HepG2 (cell line): Measurements from ENCODE around the gene USP7. TPM values are rescaled to one million over a fixed set of nuclear protein-coding genes. Genes with fewer than 3 reads are reported as not detected.

Experiments used
- ARHGAP35 ChIP-seq: sonication (generic); formaldehyde crosslinking; IDR thresholded peaks from 2 replicates; pipeline ENCODE4 v1.9.0; 2022; ENCODE audit warnings: mild to moderate bottlenecking, inconsistent platforms, moderate library complexity, missing genetic modification reagents, borderline replicate concordance
- CBX2 ChIP-seq, 2 experiments: fragments of 200-600 bp in 1 of 2; sonication (generic); formaldehyde crosslinking in 1 of 2; IDR thresholded peaks; 2 replicates each; pipeline versions ENCODE4 v1.7.0 to v1.8.1; 2018 to 2022; ENCODE audit warnings: low read depth in 2 of 2, low read length in 1 of 2, mild to moderate bottlenecking in 1 of 2, missing genetic modification reagents in 1 of 2
- CCAR2 ChIP-seq: fragments of 200-400 bp; formaldehyde crosslinking; optimal IDR thresholded peaks from 2 replicates; pipeline ENCODE3; 2018; ENCODE audit warnings: low read depth, mild to moderate bottlenecking, low read length, moderate library complexity
- CENPT ChIP-seq: sonication (generic); formaldehyde crosslinking; IDR thresholded peaks from 2 replicates; pipeline ENCODE4 v1.8.0; 2022; ENCODE audit warnings: low read depth, mild to moderate bottlenecking, moderate library complexity, missing genetic modification reagents
- FOXJ3 ChIP-seq: sonication (generic); formaldehyde crosslinking; IDR thresholded peaks from 2 replicates; pipeline ENCODE4 v1.4.0; 2020; ENCODE audit warnings: missing genetic modification reagents, mild to moderate bottlenecking, borderline replicate concordance
- HOXA5 ChIP-seq: sonication (generic); formaldehyde crosslinking; IDR thresholded peaks from 2 replicates; pipeline ENCODE4 v1.4.0; 2020; ENCODE audit warnings: missing genetic modification reagents
- ISX ChIP-seq: sonication (generic); formaldehyde crosslinking; conservative IDR thresholded peaks from 2 replicates; pipeline ENCODE4 v1.5.0; 2020; ENCODE audit warnings: missing genetic modification reagents
- KAT7 ChIP-seq: IDR thresholded peaks from 2 replicates; pipeline ENCODE4 v1.6.1; 2018; ENCODE audit warnings: borderline replicate concordance, missing compliant biosample characterization
- NFE2L1 ChIP-seq: sonication (generic); formaldehyde crosslinking; IDR thresholded peaks from 2 replicates; pipeline ENCODE4 v1.4.0; 2020; ENCODE audit warnings: missing genetic modification reagents, mild to moderate bottlenecking, borderline replicate concordance
- NR2C2 ChIP-seq: sonication (generic); formaldehyde crosslinking; IDR thresholded peaks from 2 replicates; pipeline ENCODE4 v1.4.0; 2020; ENCODE audit warnings: missing genetic modification reagents, mild to moderate bottlenecking, moderate library complexity, borderline replicate concordance
- PLRG1 ChIP-seq: fragments of 450-650 bp; conservative IDR thresholded peaks from 2 replicates; pipeline ENCODE4 v1.6.1; 2016
- SP5 ChIP-seq: IDR thresholded peaks from 2 replicates; pipeline ENCODE4 v1.6.1; 2016; ENCODE audit warnings: low read depth, borderline replicate concordance
- TMF1 ChIP-seq: sonication (generic); formaldehyde crosslinking; IDR thresholded peaks from 2 replicates; pipeline ENCODE4 v1.8.1; 2022; ENCODE audit warnings: low read depth, missing genetic modification reagents
- WIZ ChIP-seq: sonication (generic); formaldehyde crosslinking; IDR thresholded peaks from 2 replicates; pipeline ENCODE4 v1.5.1; 2020; ENCODE audit warnings: mild to moderate bottlenecking, missing genetic modification reagents
- ZMAT3 ChIP-seq: sonication (generic); formaldehyde crosslinking; conservative IDR thresholded peaks from 2 replicates; pipeline ENCODE4 v1.7.0; 2021; ENCODE audit warnings: missing genetic modification reagents
- ZNF276 ChIP-seq: sonication (generic); formaldehyde crosslinking; IDR thresholded peaks from 2 replicates; pipeline ENCODE4 v1.4.0; 2020; ENCODE audit warnings: mild to moderate bottlenecking, low read depth, missing genetic modification reagents
- ZNF484 ChIP-seq: sonication (generic); formaldehyde crosslinking; IDR thresholded peaks from 2 replicates; pipeline ENCODE4 v1.5.1; 2020; ENCODE audit warnings: mild to moderate bottlenecking, low read depth, missing genetic modification reagents, borderline replicate concordance
- ZNF546 ChIP-seq: sonication (generic); formaldehyde crosslinking; conservative IDR thresholded peaks from 2 replicates; pipeline ENCODE4 v1.8.1; 2023; ENCODE audit warnings: mild to moderate bottlenecking, missing genetic modification reagents
- ZNF605 ChIP-seq: sonication (generic); formaldehyde crosslinking; IDR thresholded peaks from 2 replicates; pipeline ENCODE4 v1.8.0; 2022; ENCODE audit warnings: mild to moderate bottlenecking, missing genetic modification reagents
- ZNF644 ChIP-seq: IDR thresholded peaks from 2 replicates; pipeline ENCODE4 v1.6.1; 2016; ENCODE audit warnings: low read depth
- ZNF724P ChIP-seq: sonication (generic); formaldehyde crosslinking; IDR thresholded peaks from 2 replicates; pipeline ENCODE4 v1.8.0; 2022; ENCODE audit warnings: missing genetic modification reagents, borderline replicate concordance
- ZNF75D ChIP-seq: sonication (generic); formaldehyde crosslinking; IDR thresholded peaks from 2 replicates; pipeline ENCODE4 v1.8.1; 2023; ENCODE audit warnings: missing genetic modification reagents, mild to moderate bottlenecking, borderline replicate concordance
- ZNF766 ChIP-seq: sonication (generic); formaldehyde crosslinking; IDR thresholded peaks from 2 replicates; pipeline ENCODE4 v1.5.0; 2020; ENCODE audit warnings: missing genetic modification reagents, borderline replicate concordance
- ZSCAN25 ChIP-seq: sonication (generic); formaldehyde crosslinking; IDR thresholded peaks from 2 replicates; pipeline ENCODE4 v1.8.0; 2022; ENCODE audit warnings: mild to moderate bottlenecking, missing genetic modification reagents
- polyA plus RNA-seq, 8 experiments: library from polyadenylated mRNA; depleted of rRNA in 3 of 8; stranded (reverse) in 7 of 8; unstranded in 1 of 8; fragments of >200 nt; fragmentation: Illumina TruSeq in 4 of 8; extraction: Trizol in 4 of 8; gene quantifications; 2 replicates each; pipeline versions ENCODE4 v1.2.1 to v1.2.3, GENCODE V29; 2011 to 2016; ENCODE audit warnings: low read depth in 4 of 8, missing spikeins in 1 of 8, mixed read lengths in 1 of 8; ENCODE audit not compliant: insufficient read depth in 1 of 8
- total RNA-seq, 5 experiments: library from RNA; depleted of rRNA; stranded (reverse); fragments of >200 nt; fragmentation: Illumina TruSeq; extraction: Trizol; gene quantifications; 2 replicates each; pipeline ENCODE4 v1.2.3, GENCODE V29; 2016; ENCODE audit warnings: low read depth in 1 of 5
- TF ChIP-seq, protein P1 (sequence below): sonication (generic); IDR thresholded peaks from 2 replicates; pipeline ENCODE4 v1.6.1; 2016; ENCODE audit warnings: low read depth, borderline replicate concordance
- TF ChIP-seq, protein P2 (sequence below): IDR thresholded peaks from 2 replicates; pipeline ENCODE4 v1.6.1; 2018; ENCODE audit warnings: missing genetic modification reagents

Gene USP7
- total and polyA plus RNA-seq, 2 of the 13 experiments (the other 11 are each of a cell fraction or from before 2014, with no cell fraction given) = 52.5 to 173 TPM

DNA sequence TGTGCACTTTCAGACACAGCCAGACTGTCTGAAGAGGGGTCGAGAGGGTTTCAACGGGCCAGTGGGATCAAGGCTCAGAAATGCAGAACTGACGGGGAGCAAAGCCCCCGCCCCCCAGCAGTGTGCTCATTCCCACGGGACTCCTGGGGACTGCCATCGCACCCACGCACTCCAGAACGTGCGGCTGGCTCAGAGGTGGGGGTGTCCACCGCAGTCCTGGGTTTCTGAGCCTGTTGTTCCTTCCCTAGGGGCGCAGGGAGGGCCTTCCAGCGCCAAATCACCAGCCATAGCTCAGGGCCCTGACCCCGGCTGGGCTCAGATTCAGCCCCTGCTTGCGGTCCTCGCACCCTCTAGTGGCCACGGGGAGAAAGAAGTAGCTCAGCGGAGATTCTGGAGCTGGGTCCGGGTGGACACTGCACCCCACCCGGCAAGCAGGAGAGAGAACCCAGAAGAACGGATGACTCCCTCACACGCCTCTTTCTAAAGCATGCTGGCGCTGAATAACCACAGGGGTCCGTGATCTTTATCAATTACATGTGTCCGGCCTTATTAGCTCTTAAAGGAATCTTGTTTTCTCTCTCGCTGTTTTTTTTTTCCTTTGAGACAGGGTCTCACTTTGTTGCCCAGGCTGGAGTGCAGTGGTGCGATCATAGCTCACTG lies 45.0 kb upstream of the USP7 start (continued):
- TF ChIP-seq ZNF276 (CRISPR knock-in tag) = peak; percentile 46; the same call in 1 of the 2 replicates
- TF ChIP-seq, protein P1, sequence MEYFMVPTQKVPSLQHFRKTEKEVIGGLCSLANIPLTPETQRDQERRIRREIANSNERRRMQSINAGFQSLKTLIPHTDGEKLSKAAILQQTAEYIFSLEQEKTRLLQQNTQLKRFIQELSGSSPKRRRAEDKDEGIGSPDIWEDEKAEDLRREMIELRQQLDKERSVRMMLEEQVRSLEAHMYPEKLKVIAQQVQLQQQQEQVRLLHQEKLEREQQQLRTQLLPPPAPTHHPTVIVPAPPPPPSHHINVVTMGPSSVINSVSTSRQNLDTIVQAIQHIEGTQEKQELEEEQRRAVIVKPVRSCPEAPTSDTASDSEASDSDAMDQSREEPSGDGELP = peak; percentile 70; the same call in 1 of the 2 replicates
- TF ChIP-seq FOXJ3 (CRISPR knock-in tag) = peak; percentile 78; the same call in 1 of the 2 replicates
- TF ChIP-seq TMF1 (CRISPR knock-in tag) = peak; percentile 67
- TF ChIP-seq ARHGAP35 (CRISPR knock-in tag) = peak; percentile 78; the same call in 1 of the 2 replicates
- TF ChIP-seq CBX2 (IDR thresholded peaks at IDR 0.05; ENCODE audit: low read depth, low read length) = no peak
- no peak for TF ChIP-seq CBX2 (CRISPR knock-in tag; IDR thresholded peaks at IDR 0.05; ENCODE audit: low read depth)
- 0 out of 2 replicates have a peak, but pooled peaks have one; percentile 43 for TF ChIP-seq WIZ (CRISPR knock-in tag)
- no peak for TF ChIP-seq ZNF484
- 0 out of 2 replicates have a peak, but pooled peaks have one; percentile 23 for TF ChIP-seq ZNF644 (CRISPR knock-in tag)
- TF ChIP-seq, protein P2, sequence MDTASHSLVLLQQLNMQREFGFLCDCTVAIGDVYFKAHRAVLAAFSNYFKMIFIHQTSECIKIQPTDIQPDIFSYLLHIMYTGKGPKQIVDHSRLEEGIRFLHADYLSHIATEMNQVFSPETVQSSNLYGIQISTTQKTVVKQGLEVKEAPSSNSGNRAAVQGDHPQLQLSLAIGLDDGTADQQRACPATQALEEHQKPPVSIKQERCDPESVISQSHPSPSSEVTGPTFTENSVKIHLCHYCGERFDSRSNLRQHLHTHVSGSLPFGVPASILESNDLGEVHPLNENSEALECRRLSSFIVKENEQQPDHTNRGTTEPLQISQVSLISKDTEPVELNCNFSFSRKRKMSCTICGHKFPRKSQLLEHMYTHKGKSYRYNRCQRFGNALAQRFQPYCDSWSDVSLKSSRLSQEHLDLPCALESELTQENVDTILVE (CRISPR knock-in tag) = peak; percentile 83; the same call in 1 of the 2 replicates
- 0 out of 2 replicates have a peak, but pooled peaks have one; percentile 65 for TF ChIP-seq HOXA5 (CRISPR knock-in tag)
- TF ChIP-seq CCAR2 = no peak
- TF ChIP-seq PLRG1 = no peak
- peak; percentile 52; the same call in 1 of the 2 replicates for TF ChIP-seq ZMAT3
- TF ChIP-seq ZNF605 (CRISPR knock-in tag) = peak; percentile 80
- TF ChIP-seq ZNF75D (CRISPR knock-in tag) = no peak
- TF ChIP-seq CENPT (CRISPR knock-in tag) = no peak
- no peak for TF ChIP-seq ISX (CRISPR knock-in tag)
- peak; percentile 42 for TF ChIP-seq NR2C2 (CRISPR knock-in tag)
- peak; percentile 55 for TF ChIP-seq ZSCAN25
- TF ChIP-seq SP5 (CRISPR knock-in tag) = peak; percentile 50; the same call in 1 of the 2 replicates
- TF ChIP-seq NFE2L1 = no peak
- TF ChIP-seq ZNF766 = peak; percentile 49; the same call in 1 of the 2 replicates
- TF ChIP-seq KAT7 (CRISPR knock-in tag) = no peak; the same call in none of the 2 replicates
- TF ChIP-seq ZNF724P (CRISPR knock-in tag) = no peak
- peak; percentile 75 for TF ChIP-seq ZNF546
